ENCODE measurements around the gene PLCB2. TPM values are rescaled to one million over a fixed set of nuclear protein-coding genes. Genes with fewer than 3 reads are reported as not detected.

The PLCB2 gene
- polyA plus RNA-seq, 1 donor (not counting 4 experiments of a cell fraction or from before 2014, with no cell fraction given) = 0.73 TPM

- H3K9ac ChIP-seq (ENCODE audit: control insufficient read depth, extremely low read depth, insufficient read depth, low read length) = no peak overlapping the region
- H4K20me1 ChIP-seq (ENCODE audit: control insufficient read depth, extremely low read depth, insufficient read depth, low read length) = no peaks in the 10 kb centered on the region
- peaks cover 20% of the 10 kb centered on the region for H3K27me3 ChIP-seq (ENCODE audit: control insufficient read depth, extremely low read depth, insufficient read depth, low read length)
- H3K4me3 ChIP-seq (ENCODE audit: control insufficient read depth in 2 of 3, extremely low read depth in 1 of 3, insufficient read depth in 2 of 3, low read depth in 1 of 3, low read length in 3 of 3) = no peak overlapping the region
- H3K9me3 ChIP-seq (ENCODE audit: control insufficient read depth, low read depth, low read length) = no peaks in the 10 kb centered on the region
- TF ChIP-seq EZH2 (IDR thresholded peaks at IDR 0.05; ENCODE audit: low read length) (no peak), CTCF (optimal IDR thresholded peaks at IDR 0.05 in 1 of 3, IDR thresholded peaks at IDR 0.05 in 1 of 3, conservative IDR thresholded peaks at IDR 0.05 in 1 of 3; ENCODE audit: extremely low read depth in 1 of 3, insufficient read depth in 2 of 3, low read length in 3 of 3) (no peak)
- H3K4me2 ChIP-seq (ENCODE audit: control insufficient read depth, extremely low read depth, insufficient read depth, low read depth, low read length) = no peak overlapping the region
- H3K9me1 ChIP-seq (ENCODE audit: control insufficient read depth, extremely low read depth, insufficient read depth, low read length) = no peaks in the 10 kb centered on the region
- dilution Hi-C loops (cut with MboI; ENCODE audit: extremely low pct_ligation_motif_present, low sequenced_read_pairs) = no loop called here
- DNase-seq (ENCODE audit: low read depth, low spot score) (no peak), FAIRE-seq (no peak)
- H3K27ac ChIP-seq (ENCODE audit: control insufficient read depth, insufficient read depth, low read length) = no peak overlapping the region
- no peaks in the 10 kb centered on the region for H3K4me1 ChIP-seq (ENCODE audit: control insufficient read depth, extremely low read depth, insufficient read depth, low read length)
- no peaks in the 10 kb centered on the region for H3K79me2 ChIP-seq (ENCODE audit: control insufficient read depth, insufficient read depth, low read length)
- H2AFZ ChIP-seq (ENCODE audit: control insufficient read depth, low read length) = no peak overlapping the region
- H3K36me3 ChIP-seq (ENCODE audit: control insufficient read depth in 2 of 2, extremely low read depth in 1 of 2, insufficient read depth in 2 of 2, low read length in 2 of 2) = no peaks in the 10 kb centered on the region
Measured at GRCh38 chr15:40298216-40298935, 9.4 kb downstream of the PLCB2 start.

DNA sequence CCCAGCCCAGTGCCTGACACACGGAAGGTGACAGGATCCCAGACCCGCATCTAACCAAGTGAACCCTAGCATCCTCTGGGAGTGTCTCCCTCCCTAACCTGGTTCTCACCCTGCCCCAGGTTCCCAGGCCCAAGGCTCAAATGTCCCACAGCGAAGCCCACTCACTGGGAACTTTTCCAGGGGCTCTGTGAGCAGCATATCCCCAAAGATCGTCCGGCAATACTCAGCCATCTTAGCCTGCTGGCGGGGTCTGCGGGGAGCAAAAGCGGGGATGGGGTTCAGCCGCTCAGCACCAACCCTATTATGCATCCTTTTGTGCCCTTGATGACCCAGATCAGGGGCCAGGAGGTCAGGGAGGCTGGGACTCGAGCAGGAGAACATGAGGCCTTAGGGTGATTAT is 10.4 kb downstream of the PLCB2 start:
- Histone ChIP-seq H3K27ac (ENCODE audit: control insufficient read depth, insufficient read depth, low read length) (no peak overlapping the region), H3K36me3 (ENCODE audit: control insufficient read depth in 2 of 2, extremely low read depth in 1 of 2, insufficient read depth in 2 of 2, low read length in 2 of 2) (no peaks in the 10 kb centered on the region), H3K79me2 (ENCODE audit: control insufficient read depth, insufficient read depth, low read length) (no peaks in the 10 kb centered on the region), H4K20me1 (ENCODE audit: control insufficient read depth, extremely low read depth, insufficient read depth, low read length) (no peaks in the 10 kb centered on the region), H3K27me3 (ENCODE audit: control insufficient read depth, extremely low read depth, insufficient read depth, low read length) (peaks cover 28% of the 10 kb centered on the region), H2AFZ (ENCODE audit: control insufficient read depth, low read length) (no peak overlapping the region), H3K4me2 (ENCODE audit: control insufficient read depth, extremely low read depth, insufficient read depth, low read depth, low read length) (no peak overlapping the region), H3K9me3 (ENCODE audit: control insufficient read depth, low read depth, low read length) (no peaks in the 10 kb centered on the region), H3K4me1 (ENCODE audit: control insufficient read depth, extremely low read depth, insufficient read depth, low read length) (no peaks in the 10 kb centered on the region), H3K9ac (ENCODE audit: control insufficient read depth, extremely low read depth, insufficient read depth, low read length) (no peak overlapping the region), H3K4me3 (ENCODE audit: control insufficient read depth in 2 of 3, extremely low read depth in 1 of 3, insufficient read depth in 2 of 3, low read depth in 1 of 3, low read length in 3 of 3) (no peak overlapping the region), H3K9me1 (ENCODE audit: control insufficient read depth, extremely low read depth, insufficient read depth, low read length) (no peaks in the 10 kb centered on the region)
- TF ChIP-seq EZH2 (IDR thresholded peaks at IDR 0.05; ENCODE audit: low read length) (no peak), CTCF (optimal IDR thresholded peaks at IDR 0.05 in 1 of 3, IDR thresholded peaks at IDR 0.05 in 1 of 3, conservative IDR thresholded peaks at IDR 0.05 in 1 of 3; ENCODE audit: extremely low read depth in 1 of 3, insufficient read depth in 2 of 3, low read length in 3 of 3) (no peak)
- dilution Hi-C loops (cut with MboI; ENCODE audit: extremely low pct_ligation_motif_present, low sequenced_read_pairs) = no loop called here
- no peak for FAIRE-seq
- DNase-seq (ENCODE audit: low read depth, low spot score) = no peak

Data from keratinocyte (primary cell).